ENCODE data around the gene SLC24A3.

SLC24A3 gene

DNA sequence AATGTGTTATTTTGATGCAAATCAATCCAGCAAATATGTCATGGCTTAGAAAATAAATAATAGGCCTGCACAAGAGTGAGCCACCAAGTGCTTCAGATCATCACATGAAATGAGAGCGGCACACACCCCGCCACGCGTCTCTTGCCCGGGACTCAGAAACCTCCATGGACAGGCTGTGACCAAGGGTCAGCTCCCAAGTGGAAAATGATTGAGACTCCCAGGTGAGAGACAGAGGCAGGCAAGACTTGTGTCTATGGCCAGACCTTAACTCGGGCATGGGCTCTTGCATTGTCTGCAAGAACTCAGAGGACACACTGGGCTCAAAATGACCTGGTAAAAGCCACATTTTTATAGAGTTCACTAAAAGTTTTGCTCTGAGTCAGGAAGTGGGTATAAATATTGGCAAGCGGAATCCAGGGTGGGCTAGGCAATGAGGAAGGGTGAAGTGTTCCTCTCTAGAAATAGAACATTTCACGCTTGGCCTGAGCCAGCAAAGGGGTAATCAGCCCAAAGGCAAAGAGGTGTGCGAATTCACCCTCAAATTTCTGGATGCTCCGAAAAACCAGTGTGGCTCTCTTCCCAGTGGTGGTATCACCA, 514.9 kb downstream of the SLC24A3 start:
- Histone ChIP-seq H3K4me3 (ENCODE audit: insufficient read depth, low read depth, low read length, poor library complexity, severe bottlenecking) (no peak overlapping the region), H3K36me3 (ENCODE audit: control insufficient read depth, insufficient read depth, low read length) (no peaks in the 10 kb centered on the region), H3K27ac (ENCODE audit: insufficient read depth, low read length, poor library complexity, severe bottlenecking) (no peak overlapping the region), H3K27me3 (replicated peaks; ENCODE audit: control insufficient read depth, insufficient read depth, low read length, poor library complexity, severe bottlenecking) (no peaks in the 10 kb centered on the region), H3K4me1 (ENCODE audit: control insufficient read depth, insufficient read depth, low read length, poor library complexity, severe bottlenecking) (no peaks in the 10 kb centered on the region), H3K9me3 (ENCODE audit: control insufficient read depth, low read length) (no peaks in the 10 kb centered on the region)
- DNase-seq = no peak

DNA sequence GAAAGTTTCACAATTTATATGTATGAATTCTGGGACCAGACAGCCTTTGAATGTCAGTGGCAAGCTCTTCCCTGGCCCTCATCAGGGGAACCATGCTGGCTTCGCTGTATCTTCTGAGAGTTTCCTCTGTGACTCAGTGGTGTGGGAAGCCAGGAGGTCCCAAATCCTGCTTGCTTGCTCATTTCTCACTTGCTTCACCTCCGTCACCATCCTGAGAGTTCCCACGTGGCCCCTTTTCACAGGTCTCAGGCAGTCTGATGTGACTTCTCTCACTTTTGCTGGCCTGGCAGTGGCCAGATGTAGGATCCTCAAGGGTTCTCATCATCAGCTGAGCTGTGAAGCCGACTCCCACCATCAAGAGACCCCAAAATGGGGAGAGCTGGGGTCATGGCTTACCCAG, 517.2 kb downstream of the SLC24A3 start:
- no peaks in the 10 kb centered on the region for H3K36me3 ChIP-seq (ENCODE audit: control insufficient read depth, insufficient read depth, low read length)
- DNase-seq = no peak
- H3K9me3 ChIP-seq (ENCODE audit: control insufficient read depth, low read length) = no peaks in the 10 kb centered on the region
- no peak overlapping the region for H3K4me3 ChIP-seq (ENCODE audit: insufficient read depth, low read depth, low read length, poor library complexity, severe bottlenecking)
- no peaks in the 10 kb centered on the region for H3K27me3 ChIP-seq (replicated peaks; ENCODE audit: control insufficient read depth, insufficient read depth, low read length, poor library complexity, severe bottlenecking)
- no peak overlapping the region for H3K27ac ChIP-seq (ENCODE audit: insufficient read depth, low read length, poor library complexity, severe bottlenecking)
- H3K4me1 ChIP-seq (ENCODE audit: control insufficient read depth, insufficient read depth, low read length, poor library complexity, severe bottlenecking) = no peaks in the 10 kb centered on the region

DNA sequence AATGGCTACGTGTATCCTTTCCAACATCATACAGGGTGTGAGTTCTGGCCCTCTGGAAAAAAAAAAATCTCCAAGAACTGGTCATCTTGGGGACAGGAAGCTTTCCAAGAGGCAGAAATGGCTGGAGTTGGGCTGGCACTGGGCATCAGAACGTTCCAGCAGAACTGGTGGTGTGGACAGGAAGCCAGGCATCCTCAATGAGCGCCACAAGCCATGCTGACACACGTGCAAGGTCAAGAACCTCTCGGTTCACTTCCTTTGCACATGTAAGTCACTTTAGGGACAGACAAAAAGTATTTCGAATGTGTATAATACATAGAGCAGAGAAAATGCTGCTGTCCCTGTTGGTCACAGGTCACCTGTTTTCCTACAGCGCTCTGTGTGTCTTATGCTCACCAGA, 518.3 kb downstream of the SLC24A3 start:
- no peaks in the 10 kb centered on the region for H3K36me3 ChIP-seq (ENCODE audit: control insufficient read depth, insufficient read depth, low read length)
- no peaks in the 10 kb centered on the region for H3K9me3 ChIP-seq (ENCODE audit: control insufficient read depth, low read length)
- H3K27ac ChIP-seq (ENCODE audit: insufficient read depth, low read length, poor library complexity, severe bottlenecking) = no peak overlapping the region
- no peak overlapping the region for H3K4me3 ChIP-seq (ENCODE audit: insufficient read depth, low read depth, low read length, poor library complexity, severe bottlenecking)
- no peak for DNase-seq
- no peaks in the 10 kb centered on the region for H3K4me1 ChIP-seq (ENCODE audit: control insufficient read depth, insufficient read depth, low read length, poor library complexity, severe bottlenecking)
- H3K27me3 ChIP-seq (replicated peaks; ENCODE audit: control insufficient read depth, insufficient read depth, low read length, poor library complexity, severe bottlenecking) = no peaks in the 10 kb centered on the region

DNA sequence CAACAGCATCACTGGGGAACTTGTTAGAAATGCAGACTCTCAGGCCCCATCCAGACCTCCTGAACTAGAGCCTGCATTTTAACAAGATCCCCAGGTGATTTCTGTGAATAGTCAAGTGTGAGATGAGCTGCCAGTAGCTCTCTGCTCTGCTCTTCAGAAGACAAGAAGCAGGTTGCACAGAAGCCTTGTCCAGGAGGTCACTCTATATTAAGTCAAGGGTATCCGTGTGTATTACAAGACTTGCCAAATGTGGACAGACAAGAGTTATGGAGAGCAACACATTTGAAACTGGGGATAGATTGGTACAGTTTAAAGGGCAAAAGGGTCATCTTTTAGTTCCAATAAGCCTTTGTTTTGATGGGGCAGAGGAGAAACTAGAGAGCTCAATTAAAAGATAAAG, 522.4 kb downstream of the SLC24A3 start:
- no peak overlapping the region for H3K4me3 ChIP-seq (ENCODE audit: insufficient read depth, low read depth, low read length, poor library complexity, severe bottlenecking)
- no peak for DNase-seq
- no peaks in the 10 kb centered on the region for H3K27me3 ChIP-seq (replicated peaks; ENCODE audit: control insufficient read depth, insufficient read depth, low read length, poor library complexity, severe bottlenecking)
- H3K9me3 ChIP-seq (ENCODE audit: control insufficient read depth, low read length) = no peaks in the 10 kb centered on the region
- no peaks in the 10 kb centered on the region for H3K4me1 ChIP-seq (ENCODE audit: control insufficient read depth, insufficient read depth, low read length, poor library complexity, severe bottlenecking)
- no peak overlapping the region for H3K27ac ChIP-seq (ENCODE audit: insufficient read depth, low read length, poor library complexity, severe bottlenecking)
- no peaks in the 10 kb centered on the region for H3K36me3 ChIP-seq (ENCODE audit: control insufficient read depth, insufficient read depth, low read length)

DNA sequence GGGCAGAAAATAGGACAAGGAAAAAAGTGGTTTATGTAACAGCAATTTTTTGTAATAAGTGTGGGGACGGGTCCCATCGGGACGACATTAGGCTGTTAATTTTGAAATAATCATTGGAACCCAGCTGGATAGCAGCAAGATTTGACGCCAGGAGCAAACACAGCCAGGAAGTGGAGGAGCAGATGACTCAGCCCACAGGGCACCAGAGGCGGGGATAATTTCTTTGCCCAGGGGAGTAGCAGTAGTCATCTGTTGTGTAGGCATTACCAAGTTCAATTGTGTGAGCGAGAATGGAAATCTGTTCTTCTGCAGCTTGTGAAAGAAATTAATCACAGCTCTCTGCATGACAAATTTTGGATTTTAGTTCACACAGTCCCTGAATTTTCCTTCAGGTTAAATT, 523.0 kb downstream of the SLC24A3 start:
- no peaks in the 10 kb centered on the region for H3K36me3 ChIP-seq (ENCODE audit: control insufficient read depth, insufficient read depth, low read length)
- no peaks in the 10 kb centered on the region for H3K4me1 ChIP-seq (ENCODE audit: control insufficient read depth, insufficient read depth, low read length, poor library complexity, severe bottlenecking)
- DNase-seq = no peak
- no peaks in the 10 kb centered on the region for H3K27me3 ChIP-seq (replicated peaks; ENCODE audit: control insufficient read depth, insufficient read depth, low read length, poor library complexity, severe bottlenecking)
- H3K9me3 ChIP-seq (ENCODE audit: control insufficient read depth, low read length) = no peaks in the 10 kb centered on the region
- H3K4me3 ChIP-seq (ENCODE audit: insufficient read depth, low read depth, low read length, poor library complexity, severe bottlenecking) = no peak overlapping the region
- no peak overlapping the region for H3K27ac ChIP-seq (ENCODE audit: insufficient read depth, low read length, poor library complexity, severe bottlenecking)

DNA sequence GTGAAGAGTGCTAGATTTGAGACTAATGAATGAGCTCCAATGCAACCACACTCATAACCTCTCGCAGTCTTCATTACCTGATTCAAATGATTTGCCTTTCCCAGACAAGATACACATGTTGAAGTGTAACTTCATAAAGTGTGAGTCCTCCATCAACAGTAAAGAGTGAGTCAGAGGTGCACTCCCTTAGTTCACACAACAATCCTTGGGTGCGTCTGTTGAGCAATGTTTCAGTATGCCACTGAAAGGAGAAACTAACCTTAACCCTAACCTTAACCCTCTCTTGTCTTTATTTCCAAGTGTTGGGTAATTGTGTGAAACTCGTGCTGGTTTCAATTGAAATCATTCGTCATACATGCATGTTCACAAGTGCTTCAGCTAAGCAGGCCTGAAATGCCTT, 524.6 kb downstream of the SLC24A3 start:
- Histone ChIP-seq H3K36me3 (ENCODE audit: control insufficient read depth, insufficient read depth, low read length) (no peaks in the 10 kb centered on the region), H3K27me3 (replicated peaks; ENCODE audit: control insufficient read depth, insufficient read depth, low read length, poor library complexity, severe bottlenecking) (no peaks in the 10 kb centered on the region), H3K9me3 (ENCODE audit: control insufficient read depth, low read length) (no peaks in the 10 kb centered on the region), H3K27ac (ENCODE audit: insufficient read depth, low read length, poor library complexity, severe bottlenecking) (no peak overlapping the region), H3K4me3 (ENCODE audit: insufficient read depth, low read depth, low read length, poor library complexity, severe bottlenecking) (no peak overlapping the region), H3K4me1 (ENCODE audit: control insufficient read depth, insufficient read depth, low read length, poor library complexity, severe bottlenecking) (no peaks in the 10 kb centered on the region)
- no peak for DNase-seq

DNA sequence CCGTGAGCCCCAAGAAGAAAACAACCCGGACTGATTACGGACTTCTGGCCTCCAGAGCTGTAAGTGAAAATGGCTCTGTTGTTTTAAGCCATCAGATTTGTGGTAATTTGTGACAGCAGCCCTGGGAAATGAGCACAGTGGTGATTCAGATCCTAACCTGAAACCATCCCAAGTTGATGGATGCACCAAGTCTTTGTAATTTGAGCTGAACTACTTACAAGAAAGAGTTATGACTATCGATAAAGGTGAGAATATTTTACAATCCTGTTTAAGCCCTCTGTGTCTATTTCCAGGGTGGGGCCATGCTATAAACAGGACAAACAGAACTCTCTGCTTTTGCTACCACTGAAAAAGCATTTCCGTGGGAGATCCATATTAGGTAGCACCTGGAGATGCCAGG, 526.5 kb downstream of the SLC24A3 start:
- no peaks in the 10 kb centered on the region for H3K27me3 ChIP-seq (replicated peaks; ENCODE audit: control insufficient read depth, insufficient read depth, low read length, poor library complexity, severe bottlenecking)
- no peaks in the 10 kb centered on the region for H3K36me3 ChIP-seq (ENCODE audit: control insufficient read depth, insufficient read depth, low read length)
- DNase-seq = no peak
- no peaks in the 10 kb centered on the region for H3K4me1 ChIP-seq (ENCODE audit: control insufficient read depth, insufficient read depth, low read length, poor library complexity, severe bottlenecking)
- no peak overlapping the region for H3K4me3 ChIP-seq (ENCODE audit: insufficient read depth, low read depth, low read length, poor library complexity, severe bottlenecking)
- H3K9me3 ChIP-seq (ENCODE audit: control insufficient read depth, low read length) = no peaks in the 10 kb centered on the region
- no peak overlapping the region for H3K27ac ChIP-seq (ENCODE audit: insufficient read depth, low read length, poor library complexity, severe bottlenecking)

DNA sequence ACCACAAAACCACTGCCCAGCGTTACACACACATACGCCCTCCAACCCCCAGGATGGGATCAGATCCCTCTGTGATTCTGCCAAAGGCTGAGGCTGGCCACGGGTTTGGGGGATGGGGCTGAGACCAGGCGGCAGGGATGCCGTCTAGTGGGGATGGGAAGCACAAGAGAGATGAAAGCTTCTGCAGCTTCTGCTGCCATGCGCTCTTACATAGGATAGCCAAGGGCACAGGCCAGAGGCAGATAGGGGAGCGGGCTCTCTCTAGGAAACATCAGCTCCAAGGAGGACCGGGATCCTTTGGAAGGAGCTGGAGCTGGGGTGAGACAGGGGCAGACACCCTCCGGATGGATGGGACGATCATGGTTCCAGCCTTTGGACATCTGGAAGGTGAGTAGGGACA, 526.9 kb downstream of the SLC24A3 start:
- Histone ChIP-seq H3K9me3 (ENCODE audit: control insufficient read depth, low read length) (no peaks in the 10 kb centered on the region), H3K27ac (ENCODE audit: insufficient read depth, low read length, poor library complexity, severe bottlenecking) (no peak overlapping the region), H3K27me3 (replicated peaks; ENCODE audit: control insufficient read depth, insufficient read depth, low read length, poor library complexity, severe bottlenecking) (no peaks in the 10 kb centered on the region), H3K36me3 (ENCODE audit: control insufficient read depth, insufficient read depth, low read length) (no peaks in the 10 kb centered on the region), H3K4me3 (ENCODE audit: insufficient read depth, low read depth, low read length, poor library complexity, severe bottlenecking) (no peak overlapping the region), H3K4me1 (ENCODE audit: control insufficient read depth, insufficient read depth, low read length, poor library complexity, severe bottlenecking) (no peaks in the 10 kb centered on the region)
- DNase-seq = no peak

DNA sequence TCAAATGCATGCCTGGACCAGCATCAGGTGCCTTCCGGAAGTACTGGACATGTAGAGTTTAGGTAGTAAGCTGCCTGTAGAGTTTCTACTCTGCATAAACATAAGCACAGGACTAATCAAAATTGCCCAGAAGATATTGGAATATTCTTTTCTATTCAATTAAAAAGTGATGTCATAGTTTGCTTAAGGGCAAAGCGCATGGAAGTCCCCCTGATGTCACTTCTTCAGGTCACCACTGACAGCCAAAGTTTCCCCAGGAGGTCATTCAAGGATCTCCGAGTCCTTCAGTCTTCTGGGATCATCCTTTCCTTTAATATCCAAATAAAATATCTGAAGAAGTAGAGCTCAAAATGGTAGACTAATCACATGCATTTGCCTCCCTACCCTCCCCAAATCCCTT, 528.1 kb downstream of the SLC24A3 start:
- Histone ChIP-seq H3K9me3 (ENCODE audit: control insufficient read depth, low read length) (no peaks in the 10 kb centered on the region), H3K36me3 (ENCODE audit: control insufficient read depth, insufficient read depth, low read length) (no peaks in the 10 kb centered on the region), H3K27ac (ENCODE audit: insufficient read depth, low read length, poor library complexity, severe bottlenecking) (no peak overlapping the region), H3K4me3 (ENCODE audit: insufficient read depth, low read depth, low read length, poor library complexity, severe bottlenecking) (no peak overlapping the region), H3K4me1 (ENCODE audit: control insufficient read depth, insufficient read depth, low read length, poor library complexity, severe bottlenecking) (no peaks in the 10 kb centered on the region), H3K27me3 (replicated peaks; ENCODE audit: control insufficient read depth, insufficient read depth, low read length, poor library complexity, severe bottlenecking) (no peaks in the 10 kb centered on the region)
- DNase-seq = no peak

DNA sequence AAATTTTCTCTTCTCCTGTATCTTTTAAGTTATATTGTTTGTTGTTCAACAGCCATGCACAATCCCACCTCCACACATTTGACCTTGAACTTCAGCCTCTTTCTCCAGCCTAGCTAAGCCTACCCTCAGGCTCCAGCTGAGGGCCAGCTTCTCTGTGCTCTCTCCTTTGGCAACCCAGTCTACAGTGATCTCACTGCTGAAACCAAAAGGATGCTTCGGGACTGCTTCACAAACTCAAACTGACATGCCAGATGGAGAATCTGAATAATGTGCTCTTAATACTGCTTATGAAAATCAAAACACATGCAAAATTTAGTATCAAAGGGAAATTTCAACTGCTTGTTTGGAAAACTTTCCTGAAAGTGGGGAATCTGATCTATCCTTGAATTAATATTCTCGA, 529.5 kb downstream of the SLC24A3 start:
- no peaks in the 10 kb centered on the region for H3K4me1 ChIP-seq (ENCODE audit: control insufficient read depth, insufficient read depth, low read length, poor library complexity, severe bottlenecking)
- no peaks in the 10 kb centered on the region for H3K9me3 ChIP-seq (ENCODE audit: control insufficient read depth, low read length)
- no peaks in the 10 kb centered on the region for H3K27me3 ChIP-seq (replicated peaks; ENCODE audit: control insufficient read depth, insufficient read depth, low read length, poor library complexity, severe bottlenecking)
- DNase-seq = no peak
- H3K4me3 ChIP-seq (ENCODE audit: insufficient read depth, low read depth, low read length, poor library complexity, severe bottlenecking) = no peak overlapping the region
- H3K36me3 ChIP-seq (ENCODE audit: control insufficient read depth, insufficient read depth, low read length) = no peaks in the 10 kb centered on the region
- no peak overlapping the region for H3K27ac ChIP-seq (ENCODE audit: insufficient read depth, low read length, poor library complexity, severe bottlenecking)
